ENCODE measurements around the gene GNG11.

DNA sequence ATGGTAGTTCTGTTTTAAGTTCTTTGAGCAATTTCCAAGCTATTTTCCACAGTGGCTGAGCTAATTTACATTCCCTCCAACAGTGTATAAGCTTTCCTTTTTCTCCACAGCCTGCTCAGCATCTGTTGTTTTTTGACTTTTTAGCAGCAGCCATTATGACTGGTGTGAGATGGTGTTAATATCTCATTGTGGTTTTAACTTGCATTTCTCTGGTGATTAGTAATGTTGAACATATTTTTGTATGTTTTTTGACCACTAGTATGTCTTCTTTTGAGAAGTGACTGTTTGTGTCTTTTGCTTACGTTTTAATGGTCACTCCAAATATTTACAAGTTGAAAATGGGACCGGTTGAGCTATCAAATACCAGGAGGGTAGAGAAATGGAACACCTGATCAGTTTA lies 20.4 kb downstream of the GNG11 start:
- TF ChIP-seq SMC3 (IDR thresholded peaks at IDR 0.05; ENCODE audit: borderline replicate concordance, low read length) (no peak), EZH2 (IDR thresholded peaks at IDR 0.05; ENCODE audit: borderline replicate concordance, control insufficient read depth, low read depth, low read length) (no peak), KDM1A (IDR thresholded peaks at IDR 0.05; ENCODE audit: borderline replicate concordance) (no peak), EED (IDR thresholded peaks at IDR 0.05; ENCODE audit: low read depth) (no peak), POLR2AphosphoS5 (IDR thresholded peaks at IDR 0.05; ENCODE audit: low read length) (no peak), RAD51 (IDR thresholded peaks at IDR 0.05) (no peak), RAD21 (IDR thresholded peaks at IDR 0.05; ENCODE audit: insufficient read depth, low read depth, low read length) (no peak), CBFB (IDR thresholded peaks at IDR 0.05; ENCODE audit: low read depth) (no peak), MYC (IDR thresholded peaks at IDR 0.05; ENCODE audit: insufficient read depth, insufficient read length, insufficient replicate concordance, low read length, severe bottlenecking) (no peak), POLR2A (IDR thresholded peaks at IDR 0.05; ENCODE audit: low read depth, low read length) (no peak)
- TF ChIP-seq, protein P1, sequence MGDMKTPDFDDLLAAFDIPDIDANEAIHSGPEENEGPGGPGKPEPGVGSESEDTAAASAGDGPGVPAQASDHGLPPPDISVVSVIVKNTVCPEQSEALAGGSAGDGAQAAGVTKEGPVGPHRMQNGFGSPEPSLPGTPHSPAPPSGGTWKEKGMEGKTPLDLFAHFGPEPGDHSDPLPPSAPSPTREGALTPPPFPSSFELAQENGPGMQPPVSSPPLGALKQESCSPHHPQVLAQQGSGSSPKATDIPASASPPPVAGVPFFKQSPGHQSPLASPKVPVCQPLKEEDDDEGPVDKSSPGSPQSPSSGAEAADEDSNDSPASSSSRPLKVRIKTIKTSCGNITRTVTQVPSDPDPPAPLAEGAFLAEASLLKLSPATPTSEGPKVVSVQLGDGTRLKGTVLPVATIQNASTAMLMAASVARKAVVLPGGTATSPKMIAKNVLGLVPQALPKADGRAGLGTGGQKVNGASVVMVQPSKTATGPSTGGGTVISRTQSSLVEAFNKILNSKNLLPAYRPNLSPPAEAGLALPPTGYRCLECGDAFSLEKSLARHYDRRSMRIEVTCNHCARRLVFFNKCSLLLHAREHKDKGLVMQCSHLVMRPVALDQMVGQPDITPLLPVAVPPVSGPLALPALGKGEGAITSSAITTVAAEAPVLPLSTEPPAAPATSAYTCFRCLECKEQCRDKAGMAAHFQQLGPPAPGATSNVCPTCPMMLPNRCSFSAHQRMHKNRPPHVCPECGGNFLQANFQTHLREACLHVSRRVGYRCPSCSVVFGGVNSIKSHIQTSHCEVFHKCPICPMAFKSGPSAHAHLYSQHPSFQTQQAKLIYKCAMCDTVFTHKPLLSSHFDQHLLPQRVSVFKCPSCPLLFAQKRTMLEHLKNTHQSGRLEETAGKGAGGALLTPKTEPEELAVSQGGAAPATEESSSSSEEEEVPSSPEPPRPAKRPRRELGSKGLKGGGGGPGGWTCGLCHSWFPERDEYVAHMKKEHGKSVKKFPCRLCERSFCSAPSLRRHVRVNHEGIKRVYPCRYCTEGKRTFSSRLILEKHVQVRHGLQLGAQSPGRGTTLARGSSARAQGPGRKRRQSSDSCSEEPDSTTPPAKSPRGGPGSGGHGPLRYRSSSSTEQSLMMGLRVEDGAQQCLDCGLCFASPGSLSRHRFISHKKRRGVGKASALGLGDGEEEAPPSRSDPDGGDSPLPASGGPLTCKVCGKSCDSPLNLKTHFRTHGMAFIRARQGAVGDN (IDR thresholded peaks at IDR 0.05), result no peak
- TF ChIP-seq, protein P2, sequence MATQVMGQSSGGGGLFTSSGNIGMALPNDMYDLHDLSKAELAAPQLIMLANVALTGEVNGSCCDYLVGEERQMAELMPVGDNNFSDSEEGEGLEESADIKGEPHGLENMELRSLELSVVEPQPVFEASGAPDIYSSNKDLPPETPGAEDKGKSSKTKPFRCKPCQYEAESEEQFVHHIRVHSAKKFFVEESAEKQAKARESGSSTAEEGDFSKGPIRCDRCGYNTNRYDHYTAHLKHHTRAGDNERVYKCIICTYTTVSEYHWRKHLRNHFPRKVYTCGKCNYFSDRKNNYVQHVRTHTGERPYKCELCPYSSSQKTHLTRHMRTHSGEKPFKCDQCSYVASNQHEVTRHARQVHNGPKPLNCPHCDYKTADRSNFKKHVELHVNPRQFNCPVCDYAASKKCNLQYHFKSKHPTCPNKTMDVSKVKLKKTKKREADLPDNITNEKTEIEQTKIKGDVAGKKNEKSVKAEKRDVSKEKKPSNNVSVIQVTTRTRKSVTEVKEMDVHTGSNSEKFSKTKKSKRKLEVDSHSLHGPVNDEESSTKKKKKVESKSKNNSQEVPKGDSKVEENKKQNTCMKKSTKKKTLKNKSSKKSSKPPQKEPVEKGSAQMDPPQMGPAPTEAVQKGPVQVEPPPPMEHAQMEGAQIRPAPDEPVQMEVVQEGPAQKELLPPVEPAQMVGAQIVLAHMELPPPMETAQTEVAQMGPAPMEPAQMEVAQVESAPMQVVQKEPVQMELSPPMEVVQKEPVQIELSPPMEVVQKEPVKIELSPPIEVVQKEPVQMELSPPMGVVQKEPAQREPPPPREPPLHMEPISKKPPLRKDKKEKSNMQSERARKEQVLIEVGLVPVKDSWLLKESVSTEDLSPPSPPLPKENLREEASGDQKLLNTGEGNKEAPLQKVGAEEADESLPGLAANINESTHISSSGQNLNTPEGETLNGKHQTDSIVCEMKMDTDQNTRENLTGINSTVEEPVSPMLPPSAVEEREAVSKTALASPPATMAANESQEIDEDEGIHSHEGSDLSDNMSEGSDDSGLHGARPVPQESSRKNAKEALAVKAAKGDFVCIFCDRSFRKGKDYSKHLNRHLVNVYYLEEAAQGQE (IDR thresholded peaks at IDR 0.05; ENCODE audit: low read depth, low read length), result no peak

Data from GM12878 (cell line).